Bronchial epithelial cell (primary cell): Measurements from ENCODE around the gene AP3B1. TPM values are rescaled to one million over a fixed set of nuclear protein-coding genes. Genes with fewer than 3 reads are reported as not detected.
A peak's percentile ranks its signal among the peaks of the same experiment; 100 is the strongest.

ENCODE experiments used
- DNase-seq: peaks from one replicate; pipeline ENCODE4 v3.0.0-alpha.2; 2010; ENCODE audit warnings: low read depth
- FAIRE-seq: peaks from 2 replicates; lab custom pipeline; 2011; peaks lifted over from hg19 to GRCh38; lab: Jason Lieb, UNC
- H3K27me3 ChIP-seq: 2 replicates; pipeline ENCODE4 v1.5.1; 2011; ENCODE audit warnings: low read length; ENCODE audit not compliant: control insufficient read depth, insufficient read depth
- H3K36me3 ChIP-seq: 2 replicates; pipeline ENCODE4 v1.5.1; 2011; ENCODE audit warnings: low read length; ENCODE audit not compliant: control insufficient read depth, insufficient read depth
- H3K4me3 ChIP-seq: 2 replicates; pipeline ENCODE4 v1.5.1; 2011; ENCODE audit warnings: mild to moderate bottlenecking, low read depth, low read length, control low read depth
- CTCF ChIP-seq: IDR thresholded peaks from 2 replicates; pipeline ENCODE4 v1.5.1; 2011; ENCODE audit warnings: mild to moderate bottlenecking, moderate library complexity, low read length, control low read depth, inconsistent platforms; ENCODE audit not compliant: insufficient read depth, severe bottlenecking
- total RNA-seq: library from RNA; depleted of rRNA; stranded (reverse); fragments of >200 nt; gene quantifications from 2 replicates; pipeline ENCODE4 v1.2.1, GENCODE V29; 2014

The AP3B1 gene
- total RNA-seq, 1 donor from 2014 or later: 27.4 TPM

- Histone ChIP-seq H3K27me3 (no peaks in the 10 kb centered on the region), H3K36me3 (peaks cover 1% of the 10 kb centered on the region), H3K4me3 (no peak overlapping the region)
- FAIRE-seq (no peak), DNase-seq (peak; percentile 95)
- TF ChIP-seq CTCF: no peak
These were observed 33.7 kb downstream of the AP3B1 start for GRCh38 chr5:78260771-78261170.

GRCh38 chr5:78253201-78253600 is 41.3 kb downstream of the AP3B1 start:
- DNase-seq (no peak), FAIRE-seq (no peak)
- Histone ChIP-seq H3K4me3 (no peak overlapping the region), H3K27me3 (no peaks in the 10 kb centered on the region), H3K36me3 (peaks cover 2% of the 10 kb centered on the region)
- no peak for TF ChIP-seq CTCF

GRCh38 chr5:78252715-78253114 is 41.8 kb downstream of the AP3B1 start:
- Histone ChIP-seq H3K36me3 (peaks cover 2% of the 10 kb centered on the region), H3K4me3 (no peak overlapping the region), H3K27me3 (no peaks in the 10 kb centered on the region)
- DNase-seq: no peak
- TF ChIP-seq CTCF: no peak
- no peak for FAIRE-seq

- peak; percentile 23 for FAIRE-seq
- no peak overlapping the region for H3K4me3 ChIP-seq
- H3K27me3 ChIP-seq: no peaks in the 10 kb centered on the region
- no peak for DNase-seq
- peaks cover 2% of the 10 kb centered on the region for H3K36me3 ChIP-seq
- no peak for TF ChIP-seq CTCF
These were observed 42.7 kb downstream of the AP3B1 start for GRCh38 chr5:78251663-78252284.

GRCh38 chr5:78245136-78245535 is 49.4 kb downstream of the AP3B1 start:
- no peaks in the 10 kb centered on the region for H3K27me3 ChIP-seq
- peaks cover 2% of the 10 kb centered on the region for H3K36me3 ChIP-seq
- DNase-seq: no peak
- FAIRE-seq: no peak
- no peak overlapping the region for H3K4me3 ChIP-seq
- no peak for TF ChIP-seq CTCF

- DNase-seq (no peak), FAIRE-seq (no peak)
- Histone ChIP-seq H3K36me3 (no peaks in the 10 kb centered on the region), H3K4me3 (no peak overlapping the region), H3K27me3 (no peaks in the 10 kb centered on the region)
- no peak for TF ChIP-seq CTCF
These were observed 50.9 kb downstream of the AP3B1 start for GRCh38 chr5:78243639-78244038.
